ENCODE results near the gene ERC2.
A peak's percentile ranks its signal among the peaks of the same experiment; 100 is the strongest.

The ERC2 gene

GRCh38 chr3:56187051-56187450 is 281.2 kb downstream of the ERC2 start (continued):
- TF ChIP-seq PRDM2 (tag by site-specific recombination; IDR thresholded peaks at IDR 0.05; ENCODE audit: borderline replicate concordance), result no peak
- no peak for TF ChIP-seq PRDM10 (tag by site-specific recombination; IDR thresholded peaks at IDR 0.05)
- no peak for TF ChIP-seq ZNF366 (tag by site-specific recombination; conservative IDR thresholded peaks at IDR 0.05)
- no peak for TF ChIP-seq ZNF221 (tag by site-specific recombination; IDR thresholded peaks at IDR 0.05; ENCODE audit: borderline replicate concordance)
- TF ChIP-seq ZNF132 (tag by site-specific recombination; IDR thresholded peaks at IDR 0.05; ENCODE audit: borderline replicate concordance), result no peak
- no peak for TF ChIP-seq SCRT1 (tag by site-specific recombination; IDR thresholded peaks at IDR 0.05; ENCODE audit: borderline replicate concordance)
- TF ChIP-seq ZNF394 (tag by site-specific recombination; IDR thresholded peaks at IDR 0.05; ENCODE audit: borderline replicate concordance), result no peak
- no peak for TF ChIP-seq ZNF114 (tag by site-specific recombination; IDR thresholded peaks at IDR 0.05)
- no peak for TF ChIP-seq ZNF423 (tag by site-specific recombination; IDR thresholded peaks at IDR 0.05)

- Histone ChIP-seq H3K27ac (ENCODE audit: extremely low read depth, low read depth, low read length) (no peak overlapping the region), H3K9me3 (ENCODE audit: control insufficient read depth, insufficient read depth, low read depth, low read length) (no peaks in the 10 kb centered on the region), H3K4me3 (ENCODE audit: low read depth, low read length) (no peak overlapping the region), H3K36me3 (ENCODE audit: control insufficient read depth in 2 of 2, insufficient read depth in 1 of 2, low read length in 2 of 2) (no peaks in the 10 kb centered on the region), H3K4me1 (ENCODE audit: control insufficient read depth, insufficient read depth, low read length) (no peaks in the 10 kb centered on the region)
- ChIA-PET POLR2A (interaction anchor here (0.7 kb wide), 1 partner anchor 1588 kb away, joined by 10 read pairs; no protein-coding TSS in a partner anchor), CTCF (no interaction called here)
- peak; percentile 16; the same call in 1 of the 2 replicates for TF ChIP-seq REST (tag by site-specific recombination; IDR thresholded peaks at IDR 0.05)
- TF ChIP-seq ELK4 (IDR thresholded peaks at IDR 0.05; ENCODE audit: borderline replicate concordance, low read depth, low read length), result no peak
These were observed 282.4 kb downstream of the ERC2 start for GRCh38 chr3:56185827-56186226.

Measured in HEK293 (cell line).